Dermis blood vessel endothelial cell (primary cell): Measurements from ENCODE around the gene ZAR1. TPM values are rescaled to one million over a fixed set of nuclear protein-coding genes. Genes with fewer than 3 reads are reported as not detected.
"Not testable (repeated sequence)": the region's sequence is repeated elsewhere in the genome, so short reads cannot be mapped to it uniquely, and the experiment has no call there.

Source experiments
- DNase-seq: peaks from one replicate; pipeline ENCODE4 v3.0.0; 2010
- total RNA-seq: library from RNA; depleted of rRNA; stranded (reverse); fragments of >200 nt; gene quantifications from 2 replicates; pipeline ENCODE4 v1.2.3, GENCODE V29; 2014

Gene ZAR1, protein sequence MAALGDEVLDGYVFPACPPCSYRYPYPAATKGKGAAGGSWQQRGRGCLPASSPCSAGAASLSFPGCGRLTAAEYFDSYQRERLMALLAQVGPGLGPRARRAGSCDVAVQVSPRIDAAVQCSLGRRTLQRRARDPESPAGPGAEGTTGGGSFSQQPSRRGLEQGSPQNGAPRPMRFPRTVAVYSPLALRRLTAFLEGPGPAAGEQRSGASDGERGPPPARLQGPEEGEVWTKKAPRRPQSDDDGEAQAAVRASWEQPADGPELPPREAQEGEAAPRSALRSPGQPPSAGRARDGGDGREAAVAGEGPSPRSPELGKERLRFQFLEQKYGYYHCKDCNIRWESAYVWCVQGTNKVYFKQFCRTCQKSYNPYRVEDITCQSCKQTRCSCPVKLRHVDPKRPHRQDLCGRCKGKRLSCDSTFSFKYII
- total RNA-seq, result not detected in 2 replicates

GRCh38 chr4:48490012-48490679 is at the start of gene ZAR1:
Gene ZAR1, plus strand, starts transcription at chr4:48490252. Its CDS starts 40 bp downstream, at chr4:48490292.
- no peak for DNase-seq

GRCh38 chr4:48440914-48441313 is 49.1 kb upstream of the ZAR1 start:
- not testable (repeated sequence) for DNase-seq

GRCh38 chr4:48445704-48446103 is 44.3 kb upstream of the ZAR1 start:
- peak; percentile 46 for DNase-seq

GRCh38 chr4:48446642-48447041 is 43.4 kb upstream of the ZAR1 start:
- no peak for DNase-seq

GRCh38 chr4:48449151-48449550 is 40.9 kb upstream of the ZAR1 start:
- DNase-seq, result no peak

GRCh38 chr4:48450740-48451139 is 39.3 kb upstream of the ZAR1 start:
- no peak for DNase-seq

- DNase-seq, result not testable (repeated sequence)
These were observed 38.4 kb upstream of the ZAR1 start for GRCh38 chr4:48451656-48452055.

GRCh38 chr4:48454591-48454990 is 35.5 kb upstream of the ZAR1 start:
- DNase-seq, result no peak

GRCh38 chr4:48461000-48461399 is 29.1 kb upstream of the ZAR1 start:
- no peak for DNase-seq

GRCh38 chr4:48462363-48462762 is 27.7 kb upstream of the ZAR1 start:
- DNase-seq, result no peak

DNA sequence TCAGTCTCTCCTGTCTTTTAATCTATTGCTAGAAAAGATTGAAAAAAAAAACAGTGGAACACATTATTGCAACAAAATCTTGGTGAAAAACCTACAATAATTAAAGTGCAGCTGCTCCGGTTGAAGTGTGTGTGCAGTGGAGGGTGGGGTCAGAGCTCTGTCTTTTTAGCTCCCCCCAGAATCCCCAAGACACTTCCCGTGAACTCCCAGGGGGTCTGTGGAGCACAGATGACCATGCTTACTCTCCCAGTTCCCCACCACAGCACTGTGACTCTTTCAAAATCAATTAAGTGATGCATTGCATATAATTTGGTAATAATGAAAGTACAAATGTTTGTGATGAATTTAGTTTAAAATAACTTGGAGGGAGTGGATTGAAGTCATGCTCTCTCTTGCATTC is 22.6 kb upstream of the ZAR1 start:
- DNase-seq, result no peak

DNA sequence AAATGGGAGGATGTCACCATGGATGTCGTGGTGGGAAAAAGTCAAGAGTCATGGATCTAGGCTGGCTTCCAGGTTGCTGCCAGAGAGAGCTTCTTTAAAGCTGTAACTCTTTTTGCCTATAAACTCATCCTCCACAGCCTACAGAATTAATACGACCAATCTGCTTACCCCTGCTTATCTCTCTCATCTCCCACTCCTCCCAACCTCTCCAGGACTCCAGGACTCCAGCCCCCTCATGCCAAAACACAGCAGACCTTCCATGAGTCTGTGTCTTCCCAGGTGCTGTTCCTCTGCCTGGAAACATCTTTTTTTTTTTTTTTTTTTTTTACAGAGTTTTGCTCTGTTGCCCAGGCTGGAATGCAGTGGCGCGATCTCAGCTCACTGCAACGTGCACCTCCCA is 22.2 kb upstream of the ZAR1 start:
- no peak for DNase-seq

DNA sequence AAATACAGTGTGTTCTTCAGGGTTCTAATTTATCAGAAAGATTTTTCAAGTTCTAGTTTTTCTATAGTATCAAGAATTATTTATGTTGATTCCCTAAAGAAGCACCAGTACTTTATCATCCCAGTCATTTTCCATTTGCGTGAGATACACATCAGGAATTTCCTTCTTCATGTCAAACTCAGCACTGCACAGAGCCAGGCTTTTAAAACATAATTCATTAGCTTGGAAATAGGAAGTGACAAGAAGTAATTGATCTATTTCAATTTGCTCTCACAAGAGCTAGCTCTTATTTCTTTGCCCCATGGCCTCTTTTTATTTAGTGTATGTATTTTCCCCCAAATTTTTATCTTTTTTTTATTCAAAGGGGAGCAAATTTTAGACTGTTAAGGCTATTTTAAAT is 19.9 kb upstream of the ZAR1 start:
- no peak for DNase-seq

DNA sequence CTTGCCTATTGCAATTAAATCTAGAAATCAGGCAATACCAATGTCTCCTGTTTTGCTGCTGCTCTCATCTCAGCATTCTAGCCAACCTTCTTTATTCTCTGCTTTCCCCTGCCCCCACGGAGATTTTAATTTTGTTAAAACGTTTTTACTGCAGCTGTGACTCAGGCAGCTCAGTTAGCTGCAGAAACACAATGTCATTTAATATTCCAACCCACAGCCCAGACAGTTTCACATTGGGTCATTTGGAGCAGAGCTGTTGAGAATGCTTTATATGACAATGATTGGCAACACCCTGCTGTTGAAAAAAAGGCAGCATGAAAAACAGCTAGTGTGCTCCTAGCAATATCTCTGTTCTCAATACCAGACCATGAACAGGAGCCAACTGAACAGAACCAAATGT is 19.5 kb upstream of the ZAR1 start:
- no peak for DNase-seq

- DNase-seq, result no peak
These were observed 17.3 kb upstream of the ZAR1 start for GRCh38 chr4:48472794-48473193.

- no peak for DNase-seq
These were observed 14.3 kb upstream of the ZAR1 start for GRCh38 chr4:48475770-48476169.

GRCh38 chr4:48478273-48478672 is 11.8 kb upstream of the ZAR1 start:
- no peak for DNase-seq

GRCh38 chr4:48481581-48481980 is 8.5 kb upstream of the ZAR1 start:
- no peak for DNase-seq

- no peak for DNase-seq
These were observed 6.9 kb upstream of the ZAR1 start, which contains the start of gene SLC10A4 for GRCh38 chr4:48483006-48483776. Gene SLC10A4, plus strand, starts transcription at chr4:48483343. Its CDS starts 219 bp downstream, at chr4:48483562.

GRCh38 chr4:48483777-48484493 is 6.1 kb upstream of the ZAR1 start:
- peak; percentile 17 for DNase-seq

DNA sequence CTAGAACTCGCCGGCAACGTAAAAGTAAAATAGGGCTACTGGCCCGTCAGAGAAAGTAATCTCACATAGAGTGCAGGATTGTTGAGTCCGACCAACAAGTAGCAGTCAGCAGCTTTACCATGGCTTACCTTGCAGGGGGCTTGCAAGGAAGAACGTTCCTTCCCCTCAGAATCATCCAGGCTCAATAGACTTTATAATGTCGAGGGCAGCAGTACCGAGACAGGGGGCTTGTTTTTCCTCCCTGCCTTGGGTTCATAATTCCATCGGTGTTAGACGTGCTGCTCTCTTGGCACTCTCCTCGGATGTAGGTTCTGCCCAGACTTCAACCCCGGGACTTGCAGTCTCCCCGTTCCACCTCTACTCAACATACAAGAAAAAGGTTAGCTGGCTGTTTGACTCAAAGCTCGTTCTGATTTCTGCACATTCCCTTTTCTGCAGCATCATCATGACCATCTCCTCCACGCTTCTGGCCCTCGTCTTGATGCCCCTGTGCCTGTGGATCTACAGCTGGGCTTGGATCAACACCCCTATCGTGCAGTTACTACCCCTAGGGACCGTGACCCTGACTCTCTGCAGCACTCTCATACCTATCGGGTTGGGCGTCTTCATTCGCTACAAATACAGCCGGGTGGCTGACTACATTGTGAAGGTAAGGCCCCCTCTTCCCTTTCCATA is 5.4 kb upstream of the ZAR1 start:
- no peak for DNase-seq

GRCh38 chr4:48489683-48490011 is 405 bp upstream of the ZAR1 start:
- no peak for DNase-seq
